A549 (cell line): ENCODE measurements around the gene ADGRG2. TPM values are rescaled to one million over a fixed set of nuclear protein-coding genes. Genes with fewer than 3 reads are reported as not detected.

Source experiments
- ATAC-seq, 2 experiments: fragments of 200-7000 bp in 1 of 2; fragments of >200 bp in 1 of 2; cut with Nextera tagmentation in 1 of 2; cut with Tn5 transposase in 1 of 2; 3 replicates each; pipeline versions ENCODE4 v1.8.0 to v1.9.1; 2018 to 2020; ENCODE audit warnings: mild to moderate bottlenecking in 1 of 2, moderate library complexity in 1 of 2
- CTCF ChIA-PET: fragments of 300-600 bp; sonication (Branson Sonifier 250); formaldehyde crosslinking; extraction: SDS; loops from one replicate; lab custom pipeline; 2021; ENCODE audit warnings: antibody characterized with exemption, inconsistent platforms; lab: Yijun Ruan, JAX
- POLR2A ChIA-PET: fragments of 350-600 bp; formaldehyde crosslinking; extraction: SDS; loops from one replicate; lab custom pipeline; 2021; ENCODE audit warnings: antibody characterized with exemption, inconsistent platforms; lab: Yijun Ruan, JAX
- DNase-seq, 2 experiments: peaks; one replicate each; pipeline versions ENCODE4 v3.0.0 to v3.0.0-alpha.2; 2011 to 2016; ENCODE audit warnings: low read depth in 1 of 2, low spot score in 1 of 2
- FAIRE-seq: peaks from 2 replicates; lab custom pipeline; 2011; peaks lifted over from hg19 to GRCh38; lab: Jason Lieb, UNC
- H3K27ac ChIP-seq, 2 experiments: fragments of >200 bp; sonication (Bioruptor Twin); formaldehyde crosslinking; 3 replicates each; pipeline ENCODE4 v1.5.1; 2016 to 2017
- H3K4me1 ChIP-seq: fragments of >200 bp; sonication (Bioruptor Twin); formaldehyde crosslinking; 3 replicates; pipeline ENCODE4 v1.6.1; 2016
- H3K4me2 ChIP-seq: fragments of >200 bp; sonication (Bioruptor Twin); formaldehyde crosslinking; 3 replicates; pipeline ENCODE4 v1.6.1; 2016
- H3K4me3 ChIP-seq: fragments of >200 bp; sonication (Bioruptor Twin); formaldehyde crosslinking; 3 replicates; pipeline ENCODE4 v1.5.1; 2016
- H3K9me3 ChIP-seq: fragments of >200 bp; sonication (Bioruptor Twin); formaldehyde crosslinking; 3 replicates; pipeline ENCODE4 v1.6.1; 2016
- BHLHE40 ChIP-seq: IDR thresholded peaks from 2 replicates; pipeline ENCODE4 v1.6.1; 2012; ENCODE audit warnings: low read depth, low read length, inconsistent platforms
- CHD2 ChIP-seq: fragments of 150-350 bp; IDR thresholded peaks from 2 replicates; pipeline ENCODE4 v1.6.1; 2014; ENCODE audit warnings: low read length; ENCODE audit not compliant: partially characterized antibody
- EP300 ChIP-seq, 2 experiments: fragments of >200 bp; sonication (Bioruptor Twin); formaldehyde crosslinking; IDR thresholded peaks; 2 replicates in 1 of 2; 3 replicates in 1 of 2; pipeline ENCODE4 v1.6.1; 2016 to 2017
- JUN ChIP-seq, 2 experiments: fragments of >200 bp; sonication (Bioruptor Twin); formaldehyde crosslinking; IDR thresholded peaks; 2 replicates in 1 of 2; 3 replicates in 1 of 2; pipeline ENCODE4 v1.6.1; 2016 to 2017
- KDM1A ChIP-seq: fragments of 200-600 bp; sonication (generic); IDR thresholded peaks from 2 replicates; pipeline ENCODE4 v1.6.1; 2016; ENCODE audit warnings: low read depth, mild to moderate bottlenecking
- KDM5A ChIP-seq: fragments of 200-600 bp; sonication (generic); IDR thresholded peaks from 2 replicates; pipeline ENCODE4 v1.6.1; 2016; ENCODE audit warnings: antibody characterized with exemption, mild to moderate bottlenecking
- NPAS2 ChIP-seq: fragments of 250-450 bp; sonication (Bioruptor Pico); IDR thresholded peaks from 2 replicates; pipeline ENCODE4 v1.8.0; 2022; ENCODE audit warnings: mild to moderate bottlenecking, moderate library complexity, borderline replicate concordance
- PHF8 ChIP-seq: fragments of 200-600 bp; sonication (generic); IDR thresholded peaks from 2 replicates; pipeline ENCODE4 v1.6.1; 2016; ENCODE audit warnings: low read depth, mild to moderate bottlenecking, antibody characterized with exemption, moderate library complexity, borderline replicate concordance
- POLR2A ChIP-seq: IDR thresholded peaks from 2 replicates; pipeline ENCODE4 v1.6.1; 2012; ENCODE audit warnings: mild to moderate bottlenecking, low read length
- SMC3 ChIP-seq: fragments of >200 bp; sonication (Bioruptor Twin); formaldehyde crosslinking; IDR thresholded peaks from 3 replicates; pipeline ENCODE4 v1.6.1; 2018; ENCODE audit warnings: inconsistent platforms
- SREBF2 ChIP-seq: fragments of 450-650 bp; IDR thresholded peaks from 2 replicates; pipeline ENCODE4 v1.6.1; 2014; ENCODE audit warnings: mild to moderate bottlenecking, moderate library complexity
- WGBS: methylation state at CpG from one replicate; pipeline ENCODE4 v1.1.6; 2017; ENCODE audit errors: missing lambda C conversion rate; 5-methylcytosine and 5-hydroxymethylcytosine counted together
- polyA plus RNA-seq, 4 experiments: library from polyadenylated mRNA; depleted of rRNA in 3 of 4; stranded (reverse); fragments of >200 nt; fragmentation: RNase III in 1 of 4; extraction: RNeasy Plus Mini Kit Qiagen cat#74134 plus additional on column Dnase treatment in 1 of 4; gene quantifications; 2 replicates in 3 of 4; 3 replicates in 1 of 4; pipeline ENCODE4 v1.2.3, GENCODE V29; 2011 to 2017
- TF ChIP-seq, protein P1 (sequence below): fragments of 250-450 bp; sonication (Bioruptor Pico); IDR thresholded peaks from 2 replicates; pipeline ENCODE4 v1.5.0; 2020; ENCODE audit warnings: low read depth, mild to moderate bottlenecking, moderate library complexity
- TF ChIP-seq, protein P2 (sequence below): IDR thresholded peaks from 2 replicates; pipeline ENCODE4 v1.6.1; 2012
- TF ChIP-seq, protein P3 (sequence below): IDR thresholded peaks from 2 replicates; pipeline ENCODE4 v1.6.1; 2012
- TF ChIP-seq, protein P4 (sequence below): fragments of 250-450 bp; sonication (Bioruptor Pico); IDR thresholded peaks from 2 replicates; pipeline ENCODE4 v1.5.0; 2021; ENCODE audit warnings: mild to moderate bottlenecking, moderate library complexity, borderline replicate concordance
- TF ChIP-seq, protein P5 (sequence below): fragments of 200-600 bp; sonication (generic); IDR thresholded peaks from 2 replicates; pipeline ENCODE4 v1.6.1; 2016; ENCODE audit warnings: antibody characterized with exemption, mild to moderate bottlenecking, moderate library complexity

ADGRG2 gene
- polyA plus RNA-seq, 2 of the 4 experiments (the other 2 are of a cell fraction) = 5.2 to 10.3 TPM

DNA sequence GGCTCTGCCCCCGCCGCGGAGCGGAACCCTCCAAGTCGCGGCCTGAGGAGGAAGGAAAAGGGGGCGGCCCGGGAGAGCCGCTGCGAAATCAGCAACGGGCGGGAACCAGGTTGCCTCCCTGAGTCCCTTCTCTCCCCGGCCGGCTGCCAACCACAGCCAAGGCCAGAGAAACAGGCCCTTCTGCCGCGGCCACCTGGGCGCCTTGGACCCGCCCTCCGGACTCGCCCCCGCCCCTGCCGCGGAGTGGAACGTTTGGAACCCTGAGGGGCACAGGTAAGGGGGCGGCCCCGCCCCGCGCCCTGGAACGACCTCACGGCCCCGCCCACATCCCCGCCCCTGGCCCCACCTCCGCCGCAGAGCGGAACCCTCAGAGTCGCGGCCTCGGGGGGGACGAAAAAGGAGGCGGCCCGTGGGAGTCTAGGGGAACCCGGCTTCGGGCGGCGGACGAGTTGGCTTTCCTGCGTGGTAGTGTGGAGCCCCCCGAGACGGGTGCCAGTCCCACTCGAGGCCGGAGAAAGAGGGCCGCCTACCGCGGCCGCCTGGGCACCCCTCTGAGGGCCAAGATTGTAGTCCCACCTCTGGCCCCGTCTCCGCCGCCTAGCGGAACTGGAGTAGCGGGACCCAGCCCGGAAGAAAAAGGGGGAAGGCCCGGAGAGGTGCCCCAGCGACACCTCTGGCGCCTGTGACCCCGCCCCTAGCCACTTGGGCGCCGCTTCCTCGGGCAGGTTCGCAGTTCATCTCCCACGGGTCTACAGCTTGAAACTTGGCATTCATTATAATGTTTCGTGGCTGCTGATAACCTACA is 137.7 kb downstream of the ADGRG2 start (continued):
- TF ChIP-seq, protein P1, sequence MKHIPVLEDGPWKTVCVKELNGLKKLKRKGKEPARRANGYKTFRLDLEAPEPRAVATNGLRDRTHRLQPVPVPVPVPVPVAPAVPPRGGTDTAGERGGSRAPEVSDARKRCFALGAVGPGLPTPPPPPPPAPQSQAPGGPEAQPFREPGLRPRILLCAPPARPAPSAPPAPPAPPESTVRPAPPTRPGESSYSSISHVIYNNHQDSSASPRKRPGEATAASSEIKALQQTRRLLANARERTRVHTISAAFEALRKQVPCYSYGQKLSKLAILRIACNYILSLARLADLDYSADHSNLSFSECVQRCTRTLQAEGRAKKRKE (CRISPR knock-in tag) = no peak
- TF ChIP-seq JUN (IDR thresholded peaks at IDR 0.05) (peak; percentile 60 to 85; a peak in 3 of 5 replicates), SMC3 (peak; percentile 33; the same call in 2 of the 3 replicates), BHLHE40 (no peak), NPAS2 (CRISPR knock-in tag) (no peak), SREBF2 (no peak), PHF8 (peak; percentile 37), KDM5A (peak; percentile 34; the same call in 1 of the 2 replicates), EP300 (IDR thresholded peaks at IDR 0.05) (no peak; a peak in 1 of 5 replicates), POLR2A (peak; percentile 35), KDM1A (no peak)
- TF ChIP-seq, protein P2, sequence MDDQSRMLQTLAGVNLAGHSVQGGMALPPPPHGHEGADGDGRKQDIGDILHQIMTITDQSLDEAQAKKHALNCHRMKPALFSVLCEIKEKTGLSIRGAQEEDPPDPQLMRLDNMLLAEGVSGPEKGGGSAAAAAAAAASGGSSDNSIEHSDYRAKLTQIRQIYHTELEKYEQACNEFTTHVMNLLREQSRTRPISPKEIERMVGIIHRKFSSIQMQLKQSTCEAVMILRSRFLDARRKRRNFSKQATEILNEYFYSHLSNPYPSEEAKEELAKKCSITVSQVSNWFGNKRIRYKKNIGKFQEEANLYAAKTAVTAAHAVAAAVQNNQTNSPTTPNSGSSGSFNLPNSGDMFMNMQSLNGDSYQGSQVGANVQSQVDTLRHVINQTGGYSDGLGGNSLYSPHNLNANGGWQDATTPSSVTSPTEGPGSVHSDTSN = peak; percentile 52; the same call in 1 of the 2 replicates
- TF ChIP-seq, protein P3, sequence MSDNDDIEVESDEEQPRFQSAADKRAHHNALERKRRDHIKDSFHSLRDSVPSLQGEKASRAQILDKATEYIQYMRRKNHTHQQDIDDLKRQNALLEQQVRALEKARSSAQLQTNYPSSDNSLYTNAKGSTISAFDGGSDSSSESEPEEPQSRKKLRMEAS = peak; percentile 42; the same call in 1 of the 2 replicates
- TF ChIP-seq, protein P4, sequence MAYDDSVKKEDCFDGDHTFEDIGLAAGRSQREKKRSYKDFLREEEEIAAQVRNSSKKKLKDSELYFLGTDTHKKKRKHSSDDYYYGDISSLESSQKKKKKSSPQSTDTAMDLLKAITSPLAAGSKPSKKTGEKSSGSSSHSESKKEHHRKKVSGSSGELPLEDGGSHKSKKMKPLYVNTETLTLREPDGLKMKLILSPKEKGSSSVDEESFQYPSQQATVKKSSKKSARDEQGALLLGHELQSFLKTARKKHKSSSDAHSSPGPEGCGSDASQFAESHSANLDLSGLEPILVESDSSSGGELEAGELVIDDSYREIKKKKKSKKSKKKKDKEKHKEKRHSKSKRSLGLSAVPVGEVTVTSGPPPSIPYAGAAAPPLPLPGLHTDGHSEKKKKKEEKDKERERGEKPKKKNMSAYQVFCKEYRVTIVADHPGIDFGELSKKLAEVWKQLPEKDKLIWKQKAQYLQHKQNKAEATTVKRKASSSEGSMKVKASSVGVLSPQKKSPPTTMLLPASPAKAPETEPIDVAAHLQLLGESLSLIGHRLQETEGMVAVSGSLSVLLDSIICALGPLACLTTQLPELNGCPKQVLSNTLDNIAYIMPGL (CRISPR knock-in tag) = peak; percentile 34; the same call in 1 of the 2 replicates
- TF ChIP-seq, all 56 proteins: peak for 12

DNA sequence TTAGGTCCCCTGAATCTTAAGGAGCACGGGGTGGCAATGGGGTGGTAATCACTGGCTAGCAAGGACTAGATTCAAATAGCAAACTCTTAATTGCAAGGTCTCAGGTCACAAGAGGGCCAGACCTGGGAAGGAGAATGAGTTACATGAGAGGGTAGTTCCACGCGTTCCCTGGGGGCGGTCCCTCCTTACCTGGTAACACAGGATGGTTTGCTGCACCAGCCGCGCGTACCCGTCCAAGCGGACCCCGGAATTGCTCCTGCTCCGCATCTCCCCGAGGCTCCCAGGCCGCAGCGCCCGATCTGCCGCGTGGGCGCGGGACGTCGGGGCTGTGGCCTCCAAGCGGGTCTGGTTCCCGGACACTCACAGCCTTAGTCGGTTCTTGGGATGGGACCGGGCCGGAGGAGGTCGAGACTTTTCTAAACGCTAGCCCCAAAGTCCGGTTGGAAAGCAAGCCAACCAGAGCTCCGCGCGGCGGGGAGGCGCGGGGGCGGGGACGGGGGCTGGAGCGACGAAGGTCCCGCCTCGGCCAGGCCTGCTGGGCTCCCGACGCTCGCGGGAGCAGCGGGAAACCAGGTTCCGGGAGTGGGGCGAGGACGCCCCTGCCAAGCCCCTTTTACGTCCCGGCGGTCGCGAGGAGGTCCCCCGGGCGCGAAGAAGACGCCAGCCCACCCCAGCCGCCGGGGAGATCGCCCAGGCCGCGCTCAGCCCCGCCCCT is 138.4 kb downstream of the ADGRG2 start, which contains the start of gene PHKA2:
Gene PHKA2, minus strand, starts transcription at position 449 of the 715 bp plus-strand sequence. Its CDS starts 182 bp downstream, at position 267.
- Histone ChIP-seq H3K9me3 (no peaks in the 10 kb centered on the region), H3K4me3 (peak within 1 kb of the TSS; percentile 82), H3K4me1 (peaks cover 24% of the 10 kb centered on the region), H3K4me2 (peak within 1 kb of the TSS; percentile 85), H3K27ac (peak within 1 kb of the TSS; percentile 96 to 99)
- DNase-seq (peak in 1 of 2 experiments; percentile 40), ATAC-seq (peak; percentile 84 to 86), FAIRE-seq (no peak)
- TF ChIP-seq, protein P5, sequence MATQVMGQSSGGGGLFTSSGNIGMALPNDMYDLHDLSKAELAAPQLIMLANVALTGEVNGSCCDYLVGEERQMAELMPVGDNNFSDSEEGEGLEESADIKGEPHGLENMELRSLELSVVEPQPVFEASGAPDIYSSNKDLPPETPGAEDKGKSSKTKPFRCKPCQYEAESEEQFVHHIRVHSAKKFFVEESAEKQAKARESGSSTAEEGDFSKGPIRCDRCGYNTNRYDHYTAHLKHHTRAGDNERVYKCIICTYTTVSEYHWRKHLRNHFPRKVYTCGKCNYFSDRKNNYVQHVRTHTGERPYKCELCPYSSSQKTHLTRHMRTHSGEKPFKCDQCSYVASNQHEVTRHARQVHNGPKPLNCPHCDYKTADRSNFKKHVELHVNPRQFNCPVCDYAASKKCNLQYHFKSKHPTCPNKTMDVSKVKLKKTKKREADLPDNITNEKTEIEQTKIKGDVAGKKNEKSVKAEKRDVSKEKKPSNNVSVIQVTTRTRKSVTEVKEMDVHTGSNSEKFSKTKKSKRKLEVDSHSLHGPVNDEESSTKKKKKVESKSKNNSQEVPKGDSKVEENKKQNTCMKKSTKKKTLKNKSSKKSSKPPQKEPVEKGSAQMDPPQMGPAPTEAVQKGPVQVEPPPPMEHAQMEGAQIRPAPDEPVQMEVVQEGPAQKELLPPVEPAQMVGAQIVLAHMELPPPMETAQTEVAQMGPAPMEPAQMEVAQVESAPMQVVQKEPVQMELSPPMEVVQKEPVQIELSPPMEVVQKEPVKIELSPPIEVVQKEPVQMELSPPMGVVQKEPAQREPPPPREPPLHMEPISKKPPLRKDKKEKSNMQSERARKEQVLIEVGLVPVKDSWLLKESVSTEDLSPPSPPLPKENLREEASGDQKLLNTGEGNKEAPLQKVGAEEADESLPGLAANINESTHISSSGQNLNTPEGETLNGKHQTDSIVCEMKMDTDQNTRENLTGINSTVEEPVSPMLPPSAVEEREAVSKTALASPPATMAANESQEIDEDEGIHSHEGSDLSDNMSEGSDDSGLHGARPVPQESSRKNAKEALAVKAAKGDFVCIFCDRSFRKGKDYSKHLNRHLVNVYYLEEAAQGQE = peak; percentile 43
- TF ChIP-seq CHD2 (peak; percentile 45), PHF8 (peak; percentile 35; the same call in 1 of the 2 replicates), SMC3 (no peak)
- CTCF ChIA-PET = interaction anchor here (0.8 kb wide), 1 partner anchor 34 kb away, joined by 3 read pairs; no protein-coding TSS in a partner anchor
- POLR2A ChIA-PET = interaction anchor here (0.6 to 1.2 kb wide), 5 partner anchors 11 to 760 kb away, joined by 3 to 7 read pairs (median 4); no protein-coding TSS in a partner anchor
- 3% methylated on average over 17 of the region's 64 CpGs for WGBS
